ENCODE results near the gene LRRC38. TPM values are rescaled to one million over a fixed set of nuclear protein-coding genes. Genes with fewer than 3 reads are reported as not detected.

The LRRC38 gene
- total and polyA plus RNA-seq, 2 of the 4 experiments (the other 2 are of a cell fraction), result not detected

GRCh38 chr1:13543451-13544220 lies 29.8 kb upstream of the LRRC38 start:
- no TSS peak for BruUV-seq (replicated peaks)
- no peak overlapping the region for H3K4me3 ChIP-seq (ENCODE audit: insufficient read depth, low read depth, low read length)

More at GRCh38 chr1:13543451-13544220, 29.8 kb upstream of the LRRC38 start:
- Histone ChIP-seq H3K4ac (ENCODE audit: low read depth, low read length) (no peak overlapping the region), H2AK9ac (replicated peaks; ENCODE audit: low read depth, low read length, poor library complexity) (no peak overlapping the region), H2BK20ac (ENCODE audit: low read depth, low read length) (no peak overlapping the region), H4K91ac (ENCODE audit: insufficient read depth, low read depth, low read length) (no peak overlapping the region), H3K27ac (ENCODE audit: insufficient read depth, low read length) (no peak overlapping the region), H2AK5ac (ENCODE audit: low read depth, low read length) (no peak overlapping the region), H3K9ac (ENCODE audit: low read depth, low read length) (no peak overlapping the region), H3K36me3 (ENCODE audit: control insufficient read depth, insufficient read depth, low read length) (no peaks in the 10 kb centered on the region), H3K18ac (ENCODE audit: low read depth, low read length) (no peak overlapping the region), H3K23ac (ENCODE audit: low read depth, low read length) (no peak overlapping the region), H2BK15ac (ENCODE audit: low read depth, low read length) (no peak overlapping the region), H3K14ac (replicated peaks; ENCODE audit: low read depth, low read length) (no peak overlapping the region), H3K56ac (ENCODE audit: extremely low read depth, insufficient read depth, low read length) (no peak overlapping the region), H3K27me3 (ENCODE audit: control insufficient read depth, insufficient read depth, low read length) (no peaks in the 10 kb centered on the region), H4K8ac (ENCODE audit: low read depth in 2 of 2, low read length in 2 of 2) (no peak overlapping the region), H3K4me1 (ENCODE audit: control insufficient read depth, insufficient read depth, low read length) (no peaks in the 10 kb centered on the region), H4K20me1 (ENCODE audit: insufficient read depth, low read length) (no peaks in the 10 kb centered on the region), H3K9me1 (ENCODE audit: insufficient read depth, low read length) (no peaks in the 10 kb centered on the region), H2BK120ac (ENCODE audit: low read depth, low read length) (no peak overlapping the region), H3K4me2 (ENCODE audit: low read depth, low read length) (no peak overlapping the region), H3K79me1 (ENCODE audit: low read depth in 1 of 2, low read length in 2 of 2) (no peaks in the 10 kb centered on the region), H2BK5ac (ENCODE audit: low read depth, low read length, poor library complexity, severe bottlenecking) (no peak overlapping the region), H3K9me3 (ENCODE audit: control insufficient read depth, insufficient read depth, low read length) (peaks cover 35% of the 10 kb centered on the region), H4K5ac (ENCODE audit: low read depth, low read length) (no peak overlapping the region), H2AFZ (replicated peaks; ENCODE audit: low read length, poor library complexity) (no peak overlapping the region)
- in situ Hi-C loops (cut with MboI; ENCODE audit: low sequenced_read_pairs) (no loop called here), intact Hi-C loops (cut with micrococcal nuclease) (no loop called here), dilution Hi-C loops (cut with HindIII; ENCODE audit: low sequenced_read_pairs, unreplicated experiment) (no loop called here)
- POLR2A ChIA-PET (ENCODE audit: unreplicated experiment), result no interaction called here
- ATAC-seq (ENCODE audit: low read depth), result no peak
- no CpG with 5 or more reads among the region's 20 CpGs for WGBS, 2 experiments (ENCODE audit: extremely low coverage in 2 of 2, insufficient read length in 1 of 2)
- TF ChIP-seq CTCF (conservative IDR thresholded peaks at IDR 0.05; ENCODE audit: low read depth, low read length), result no peak
- no peak for TF ChIP-seq MAFK (IDR thresholded peaks at IDR 0.05; ENCODE audit: low read depth, low read length)
- no peak for TF ChIP-seq RAD21 (IDR thresholded peaks at IDR 0.05; ENCODE audit: low read length)
- no peak for TF ChIP-seq NFE2L2 (IDR thresholded peaks at IDR 0.05; ENCODE audit: low read depth, low read length)
- TF ChIP-seq, protein P1, sequence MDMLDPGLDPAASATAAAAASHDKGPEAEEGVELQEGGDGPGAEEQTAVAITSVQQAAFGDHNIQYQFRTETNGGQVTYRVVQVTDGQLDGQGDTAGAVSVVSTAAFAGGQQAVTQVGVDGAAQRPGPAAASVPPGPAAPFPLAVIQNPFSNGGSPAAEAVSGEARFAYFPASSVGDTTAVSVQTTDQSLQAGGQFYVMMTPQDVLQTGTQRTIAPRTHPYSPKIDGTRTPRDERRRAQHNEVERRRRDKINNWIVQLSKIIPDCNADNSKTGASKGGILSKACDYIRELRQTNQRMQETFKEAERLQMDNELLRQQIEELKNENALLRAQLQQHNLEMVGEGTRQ (IDR thresholded peaks at IDR 0.05; ENCODE audit: low read depth, low read length), result no peak
- TF ChIP-seq MAZ (IDR thresholded peaks at IDR 0.05; ENCODE audit: borderline replicate concordance, low read depth, low read length), result no peak
- no peak for TF ChIP-seq RCOR1 (IDR thresholded peaks at IDR 0.05; ENCODE audit: insufficient replicate concordance, low read length)
- no peak for TF ChIP-seq CHD1 (IDR thresholded peaks at IDR 0.05; ENCODE audit: low read depth, low read length)
- TF ChIP-seq ELK1 (IDR thresholded peaks at IDR 0.05; ENCODE audit: borderline replicate concordance, low read depth, low read length), result no peak
- TF ChIP-seq POLR2A (IDR thresholded peaks at IDR 0.05; ENCODE audit: low read depth, low read length), result no peak
- TF ChIP-seq FOS (IDR thresholded peaks at IDR 0.05; ENCODE audit: low read depth, low read length), result no peak
- no peak for TF ChIP-seq SMC3 (IDR thresholded peaks at IDR 0.05; ENCODE audit: low read depth, low read length)
- no peak for TF ChIP-seq MXI1 (IDR thresholded peaks at IDR 0.05; ENCODE audit: borderline replicate concordance, low read depth, low read length)
- no peak for TF ChIP-seq CEBPB (IDR thresholded peaks at IDR 0.05; ENCODE audit: low read depth, low read length)
- TF ChIP-seq BHLHE40 (IDR thresholded peaks at IDR 0.05; ENCODE audit: low read depth, low read length), result no peak
- TF ChIP-seq RFX5 (IDR thresholded peaks at IDR 0.05; ENCODE audit: low read depth, low read length), result no peak
- CTCF ChIA-PET, result interaction anchor here (0.7 kb wide), 1 partner anchor 797 kb away, joined by 4 read pairs; no protein-coding TSS in a partner anchor
- no peak for DNase-seq
